A673 (cell line): ENCODE results near the gene FAM43A.

Source experiments
- EZH2 ChIP-seq: fragments of 200-600 bp; sonication (generic); IDR thresholded peaks from 2 replicates; pipeline ENCODE4 v1.6.1; 2017; ENCODE audit warnings: borderline replicate concordance, low read depth, mild to moderate bottlenecking, mixed read lengths, antibody characterized with exemption, low read length; ENCODE audit not compliant: poor library complexity, severe bottlenecking
- TF ChIP-seq, protein P1 (sequence below): fragments of 300-800, 200-600 bp; sonication (generic); conservative IDR thresholded peaks from 2 replicates; pipeline ENCODE4 v1.5.1; 2017; ENCODE audit warnings: low read depth, mild to moderate bottlenecking, antibody characterized with exemption, low read length, moderate library complexity, mixed read lengths

DNA sequence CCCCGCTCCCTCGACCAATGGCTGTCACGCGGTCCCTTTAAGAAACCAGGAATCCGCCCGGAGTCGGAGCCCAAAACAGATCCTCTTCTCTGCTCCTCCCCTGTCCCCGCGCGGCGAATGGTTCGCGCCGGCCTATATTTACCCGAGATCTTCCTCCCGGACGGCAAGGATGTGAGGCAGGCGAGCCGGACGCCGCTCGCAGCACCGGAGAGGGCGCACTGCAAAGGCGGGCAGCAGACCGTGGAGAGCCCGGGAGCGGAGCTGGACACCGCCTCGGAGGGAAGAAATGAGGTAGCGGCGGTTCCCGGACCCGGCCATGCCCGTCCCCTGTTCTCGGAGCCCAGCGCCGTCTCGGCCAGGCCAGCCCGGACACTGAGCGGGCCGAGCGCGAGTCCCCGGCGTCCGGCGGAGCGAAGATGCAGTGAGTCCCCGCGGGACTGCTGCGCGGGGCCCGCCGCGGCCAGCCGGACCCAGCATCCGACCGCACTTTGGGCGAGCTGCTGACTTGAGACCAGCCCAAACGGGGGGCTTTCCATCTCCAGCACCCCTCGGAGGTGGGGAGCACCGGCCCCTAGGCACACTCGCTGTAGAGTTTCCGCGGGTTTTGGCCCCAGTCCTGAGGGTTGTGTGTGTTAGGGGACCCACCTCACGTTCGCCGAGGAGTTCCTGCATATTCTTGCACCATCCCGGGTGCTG is at the start of gene FAM43A:
- TF ChIP-seq, protein P1, sequence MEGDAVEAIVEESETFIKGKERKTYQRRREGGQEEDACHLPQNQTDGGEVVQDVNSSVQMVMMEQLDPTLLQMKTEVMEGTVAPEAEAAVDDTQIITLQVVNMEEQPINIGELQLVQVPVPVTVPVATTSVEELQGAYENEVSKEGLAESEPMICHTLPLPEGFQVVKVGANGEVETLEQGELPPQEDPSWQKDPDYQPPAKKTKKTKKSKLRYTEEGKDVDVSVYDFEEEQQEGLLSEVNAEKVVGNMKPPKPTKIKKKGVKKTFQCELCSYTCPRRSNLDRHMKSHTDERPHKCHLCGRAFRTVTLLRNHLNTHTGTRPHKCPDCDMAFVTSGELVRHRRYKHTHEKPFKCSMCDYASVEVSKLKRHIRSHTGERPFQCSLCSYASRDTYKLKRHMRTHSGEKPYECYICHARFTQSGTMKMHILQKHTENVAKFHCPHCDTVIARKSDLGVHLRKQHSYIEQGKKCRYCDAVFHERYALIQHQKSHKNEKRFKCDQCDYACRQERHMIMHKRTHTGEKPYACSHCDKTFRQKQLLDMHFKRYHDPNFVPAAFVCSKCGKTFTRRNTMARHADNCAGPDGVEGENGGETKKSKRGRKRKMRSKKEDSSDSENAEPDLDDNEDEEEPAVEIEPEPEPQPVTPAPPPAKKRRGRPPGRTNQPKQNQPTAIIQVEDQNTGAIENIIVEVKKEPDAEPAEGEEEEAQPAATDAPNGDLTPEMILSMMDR, result 0 out of 2 replicates have a peak, but pooled peaks have one; percentile 24
- TF ChIP-seq EZH2, result no peak
